B cell (primary cell): ENCODE measurements around the gene UBXN7.

Source experiments
- CTCF ChIP-seq: fragments of 200-600 bp; IDR thresholded peaks from one replicate; pipeline ENCODE4 v1.8.0; 2022; ENCODE audit warnings: antibody characterized with exemption, mild to moderate bottlenecking
- EZH2 ChIP-seq: IDR thresholded peaks from 2 replicates; pipeline ENCODE4 v1.6.1; 2012; ENCODE audit warnings: borderline replicate concordance, low read depth, mild to moderate bottlenecking, moderate library complexity, low read length; ENCODE audit not compliant: insufficient read depth, poor library complexity, severe bottlenecking

DNA sequence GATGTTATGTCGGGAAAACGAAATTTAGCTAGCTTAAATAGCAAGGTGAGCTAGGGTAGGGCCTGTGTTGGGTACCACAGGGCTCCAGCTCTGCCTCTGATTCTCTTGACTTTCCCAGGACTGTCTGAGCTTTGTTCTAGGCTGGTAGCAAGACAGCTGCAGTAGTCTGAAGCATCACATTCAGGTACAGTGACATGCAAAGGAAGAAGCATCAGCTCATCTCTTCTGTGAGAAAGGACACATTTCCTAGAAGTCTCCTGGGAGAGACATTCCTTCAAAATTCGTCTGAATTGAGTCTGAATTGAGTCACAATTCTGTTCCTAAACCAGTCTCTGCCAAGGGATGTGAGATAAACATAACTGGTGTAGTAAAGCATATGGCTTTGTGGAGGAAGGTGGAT, 8.5 kb upstream of the UBXN7 start:
- TF ChIP-seq EZH2, result no peak
- no peak for TF ChIP-seq CTCF
